HG03439 (cell line): Measurements from ENCODE around the gene SLC7A10.

Experiments
- ATAC-seq: cut with Tn5 transposase; IDR thresholded peaks from one replicate; pipeline ENCODE4 v1.9.1; 2021; ENCODE audit warnings: mild to moderate bottlenecking, moderate library complexity; ENCODE audit not compliant: unreplicated experiment

SLC7A10 gene

GRCh38 chr19:33225458-33225926 is at the start of gene SLC7A10:
SLC7A10 (minus strand) TSS chr19:33225850; CDS start chr19:33225703, 147 bp downstream.
- ATAC-seq = no peak

GRCh38 chr19:33274663-33275558 is 49.3 kb upstream of the SLC7A10 start:
- no peak for ATAC-seq

- ATAC-seq = no peak
These were observed 48.4 kb upstream of the SLC7A10 start for GRCh38 chr19:33273881-33274662.

GRCh38 chr19:33273065-33273736 is 47.6 kb upstream of the SLC7A10 start:
- ATAC-seq = no peak

GRCh38 chr19:33271246-33272021 is 45.8 kb upstream of the SLC7A10 start:
- ATAC-seq = no peak

- no peak for ATAC-seq
These were observed 45.1 kb upstream of the SLC7A10 start for GRCh38 chr19:33270769-33271168.

GRCh38 chr19:33269016-33269415 is 43.4 kb upstream of the SLC7A10 start:
- ATAC-seq = no peak

- ATAC-seq = no peak
These were observed 42.7 kb upstream of the SLC7A10 start for GRCh38 chr19:33268162-33268991.

GRCh38 chr19:33267706-33268105 is 42.1 kb upstream of the SLC7A10 start:
- no peak for ATAC-seq

GRCh38 chr19:33266974-33267484 is 41.4 kb upstream of the SLC7A10 start:
- ATAC-seq = no peak

- ATAC-seq = no peak
These were observed 39.3 kb upstream of the SLC7A10 start for GRCh38 chr19:33264881-33265445.

GRCh38 chr19:33263325-33264023 is 37.8 kb upstream of the SLC7A10 start:
- no peak for ATAC-seq

- no peak for ATAC-seq
These were observed 36.0 kb upstream of the SLC7A10 start for GRCh38 chr19:33261511-33262189.

- no peak for ATAC-seq
These were observed 35.2 kb upstream of the SLC7A10 start for GRCh38 chr19:33260628-33261418.

GRCh38 chr19:33259539-33259938 is 33.9 kb upstream of the SLC7A10 start:
- no peak for ATAC-seq

- ATAC-seq = no peak
These were observed 32.2 kb upstream of the SLC7A10 start for GRCh38 chr19:33257828-33258227.

GRCh38 chr19:33256261-33256660 is 30.6 kb upstream of the SLC7A10 start:
- ATAC-seq = no peak
